Glomerular endothelial cell (primary cell): Measurements from ENCODE around the gene CLIP2. TPM values are rescaled to one million over a fixed set of nuclear protein-coding genes. Genes with fewer than 3 reads are reported as not detected.
"Not testable (repeated sequence)": the region's sequence is repeated elsewhere in the genome, so short reads cannot be mapped to it uniquely, and the experiment has no call there.

ENCODE experiments used
- DNase-seq: peaks from one replicate; pipeline ENCODE4 v3.0.0-alpha.2; 2011; ENCODE audit warnings: low read depth, low spot score; ENCODE audit errors: extremely low read depth
- total RNA-seq: library from RNA; depleted of rRNA; stranded (reverse); fragments of >200 nt; gene quantifications from 2 replicates; pipeline ENCODE4 v1.2.3, GENCODE V29; 2015

The CLIP2 gene
- total RNA-seq = 58.0 and 73.6 TPM in 2 replicates

GRCh38 chr7:74289018-74289658 lies at the start of gene CLIP2:
Gene CLIP2, plus strand, starts transcription at chr7:74289407. Its CDS starts 28,140 bp downstream, at chr7:74317547.
- no peak for DNase-seq

- DNase-seq = no peak
These were observed 48.7 kb upstream of the CLIP2 start for GRCh38 chr7:74240482-74240881.

- DNase-seq = no peak
These were observed 47.1 kb upstream of the CLIP2 start for GRCh38 chr7:74242122-74242443.

GRCh38 chr7:74246497-74246896 lies 42.7 kb upstream of the CLIP2 start:
- no peak for DNase-seq

- no peak for DNase-seq
These were observed 41.1 kb upstream of the CLIP2 start for GRCh38 chr7:74248156-74248555.

- not testable (repeated sequence) for DNase-seq
These were observed 40.1 kb upstream of the CLIP2 start for GRCh38 chr7:74249058-74249457.

GRCh38 chr7:74252893-74253292 lies 36.3 kb upstream of the CLIP2 start:
- DNase-seq = no peak

- DNase-seq = no peak
These were observed 35.9 kb upstream of the CLIP2 start for GRCh38 chr7:74253331-74253730.

- no peak for DNase-seq
These were observed 35.4 kb upstream of the CLIP2 start for GRCh38 chr7:74253835-74254128.

GRCh38 chr7:74254129-74254857 lies 34.9 kb upstream of the CLIP2 start, which contains the start of gene RFC2:
Gene RFC2, minus strand, starts transcription at chr7:74254399. Its CDS starts 16 bp downstream, at chr7:74254383.
- peak; percentile 61 for DNase-seq

- DNase-seq = no peak
These were observed 34.3 kb upstream of the CLIP2 start for GRCh38 chr7:74254858-74255379.

GRCh38 chr7:74255461-74255860 lies 33.7 kb upstream of the CLIP2 start:
- DNase-seq = not testable (repeated sequence)

GRCh38 chr7:74256491-74257408 lies 32.5 kb upstream of the CLIP2 start:
- no peak for DNase-seq

- no peak for DNase-seq
These were observed 30.6 kb upstream of the CLIP2 start for GRCh38 chr7:74258639-74259038.

GRCh38 chr7:74262639-74263398 lies 26.4 kb upstream of the CLIP2 start:
- no peak for DNase-seq

- no peak for DNase-seq
These were observed 25.6 kb upstream of the CLIP2 start for GRCh38 chr7:74263399-74264120.

- DNase-seq = no peak
These were observed 22.8 kb upstream of the CLIP2 start for GRCh38 chr7:74266191-74266963.

- DNase-seq = no peak
These were observed 21.2 kb upstream of the CLIP2 start for GRCh38 chr7:74267756-74268565.
